DMS53 treated with DMSO at 0.1 percent for 48 hours (cell line): ENCODE data around the gene ABTB2.

Experiments used
- DNase-seq: peaks from one replicate; lab custom pipeline; 2025; ENCODE audit not compliant: unreplicated experiment; lab: John Stamatoyannopoulos, UW

The ABTB2 gene

GRCh38 chr11:34243600-34244464 is 114.0 kb downstream of the ABTB2 start:
- no peak for DNase-seq

- no peak for DNase-seq
Observed at GRCh38 chr11:34242037-34242625, 115.7 kb downstream of the ABTB2 start.

GRCh38 chr11:34240150-34240494 is 117.7 kb downstream of the ABTB2 start:
- DNase-seq = no peak

GRCh38 chr11:34239465-34240149 is 118.2 kb downstream of the ABTB2 start:
- no peak for DNase-seq

GRCh38 chr11:34238966-34239365 is 118.8 kb downstream of the ABTB2 start:
- DNase-seq = no peak

- DNase-seq = no peak
Observed at GRCh38 chr11:34238533-34238932, 119.3 kb downstream of the ABTB2 start.

GRCh38 chr11:34236572-34236971 is 121.2 kb downstream of the ABTB2 start:
- DNase-seq = no peak

- no peak for DNase-seq
Observed at GRCh38 chr11:34235591-34236071, 122.2 kb downstream of the ABTB2 start.

GRCh38 chr11:34235189-34235588 is 122.6 kb downstream of the ABTB2 start:
- DNase-seq = no peak

- DNase-seq = no peak
Observed at GRCh38 chr11:34234086-34234740, 123.6 kb downstream of the ABTB2 start.

- DNase-seq = no peak
Observed at GRCh38 chr11:34233215-34233614, 124.6 kb downstream of the ABTB2 start.

GRCh38 chr11:34232807-34233206 is 125.0 kb downstream of the ABTB2 start:
- DNase-seq = no peak

- DNase-seq = no peak
Observed at GRCh38 chr11:34226210-34226609, 131.6 kb downstream of the ABTB2 start.

GRCh38 chr11:34225091-34225490 is 132.7 kb downstream of the ABTB2 start:
- DNase-seq = no peak

- DNase-seq = no peak
Observed at GRCh38 chr11:34224434-34224966, 133.3 kb downstream of the ABTB2 start.

GRCh38 chr11:34223907-34224306 is 133.9 kb downstream of the ABTB2 start:
- no peak for DNase-seq

- no peak for DNase-seq
Observed at GRCh38 chr11:34223021-34223813, 134.6 kb downstream of the ABTB2 start.

- no peak for DNase-seq
Observed at GRCh38 chr11:34222030-34222429, 135.8 kb downstream of the ABTB2 start.

GRCh38 chr11:34219941-34220370 is 137.9 kb downstream of the ABTB2 start:
- no peak for DNase-seq

- DNase-seq = no peak
Observed at GRCh38 chr11:34219279-34219678, 138.5 kb downstream of the ABTB2 start.
